H1 (cell line): ENCODE data around the gene SMLR1. TPM values are rescaled to one million over a fixed set of nuclear protein-coding genes. Genes with fewer than 3 reads are reported as not detected.
A peak's percentile ranks its signal among the peaks of the same experiment; 100 is the strongest.

ENCODE experiments used
- CTCF ChIA-PET: fragments of 300-600 bp; sonication (Branson Sonifier 250); formaldehyde crosslinking; loops from one replicate; lab custom pipeline; 2021; ENCODE audit not compliant: partially characterized antibody; lab: Charles Lee
- POLR2A ChIA-PET: fragments of 300-600 bp; sonication (Branson Sonifier 250); formaldehyde crosslinking; loops from one replicate; lab custom pipeline; 2021; ENCODE audit warnings: inconsistent platforms; ENCODE audit not compliant: partially characterized antibody; lab: Charles Lee
- DNase-seq, 2 experiments: peaks; one replicate each; pipeline versions ENCODE4 v3.0.0 to v3.0.0-alpha.2; 2010 to 2022; ENCODE audit warnings: low spot score in 2 of 2, low read depth in 1 of 2, mixed read lengths in 1 of 2
- FAIRE-seq: peaks from 2 replicates; lab custom pipeline; 2011; peaks lifted over from hg19 to GRCh38; lab: Jason Lieb, UNC
- H2AFZ ChIP-seq: 2 replicates; pipeline ENCODE4 v1.8.1; 2012; ENCODE audit warnings: low read length, inconsistent platforms
- H2AK5ac ChIP-seq: 2 replicates; pipeline ENCODE4 v1.6.1; 2013; ENCODE audit warnings: low read depth, low read length
- H2BK120ac ChIP-seq: replicated peaks from 2 replicates; pipeline ENCODE3; 2013; ENCODE audit warnings: low read depth, low read length, inconsistent platforms
- H2BK12ac ChIP-seq: 2 replicates; pipeline ENCODE4 v1.6.1; 2013; ENCODE audit warnings: low read depth, low read length
- H2BK15ac ChIP-seq: 2 replicates; pipeline ENCODE4 v1.6.1; 2013; ENCODE audit warnings: low read length
- H2BK20ac ChIP-seq: 2 replicates; pipeline ENCODE4 v1.6.1; 2013; ENCODE audit warnings: low read length
- H2BK5ac ChIP-seq: 2 replicates; pipeline ENCODE4 v1.6.1; 2013; ENCODE audit warnings: low read depth, low read length
- H3K14ac ChIP-seq: 2 replicates; pipeline ENCODE4 v1.6.1; 2013; ENCODE audit warnings: inconsistent platforms; ENCODE audit not compliant: insufficient read length
- H3K18ac ChIP-seq: 2 replicates; pipeline ENCODE4 v1.6.1; 2013; ENCODE audit warnings: low read length; ENCODE audit errors: extremely low read depth
- H3K23ac ChIP-seq: 2 replicates; pipeline ENCODE4 v1.6.1; 2013; ENCODE audit warnings: inconsistent platforms; ENCODE audit not compliant: insufficient read length
- H3K23me2 ChIP-seq: 2 replicates; pipeline ENCODE4 v1.6.1; 2013; ENCODE audit warnings: low read depth, low read length
- H3K27ac ChIP-seq: 2 replicates; pipeline ENCODE4 v1.6.1; 2011; ENCODE audit warnings: low read depth, low read length, inconsistent platforms
- H3K27me3 ChIP-seq, 4 experiments: replicated peaks in 1 of 4; 1 replicate in 1 of 4; 2 replicates in 3 of 4; pipeline versions ENCODE4 v1.6.1 to v1.8.1; 2011 to 2013; ENCODE audit warnings: low read length in 3 of 4, mild to moderate bottlenecking in 3 of 4, inconsistent platforms in 2 of 4, mixed read lengths in 2 of 4, moderate library complexity in 1 of 4; ENCODE audit not compliant: control insufficient read depth in 3 of 4, insufficient read depth in 3 of 4; ENCODE audit errors: extremely low read depth in 1 of 4
- H3K36me3 ChIP-seq, 4 experiments: 2 replicates each; pipeline versions ENCODE4 v1.6.1 to v1.8.1; 2011 to 2013; ENCODE audit warnings: mild to moderate bottlenecking in 4 of 4, low read length in 3 of 4, moderate library complexity in 2 of 4, control low read depth in 1 of 4, inconsistent platforms in 1 of 4; ENCODE audit not compliant: insufficient read depth in 4 of 4, control insufficient read depth in 2 of 4
- H3K4ac ChIP-seq: replicated peaks from 2 replicates; pipeline ENCODE3; 2013; ENCODE audit warnings: low read length, low read depth, mixed read lengths, inconsistent platforms; ENCODE audit not compliant: insufficient read length
- H3K4me1 ChIP-seq, 4 experiments: replicated peaks in 1 of 4; 1 replicate in 1 of 4; 2 replicates in 3 of 4; pipeline versions ENCODE4 v1.6.1 to v1.8.1; 2011 to 2013; ENCODE audit warnings: low read length in 3 of 4, inconsistent platforms in 2 of 4, mixed read lengths in 1 of 4; ENCODE audit not compliant: insufficient read depth in 4 of 4, control insufficient read depth in 3 of 4
- H3K4me2 ChIP-seq, 2 experiments: 2 replicates each; pipeline versions ENCODE4 v1.6.1 to v1.8.1; 2011 to 2013; ENCODE audit warnings: low read depth in 2 of 2, low read length in 2 of 2, control low read depth in 1 of 2, inconsistent platforms in 1 of 2, mild to moderate bottlenecking in 1 of 2; ENCODE audit not compliant: insufficient read depth in 1 of 2
- H3K4me3 ChIP-seq, 4 experiments: fragments of 200-600, 300-600 bp in 1 of 4; sonication (generic), shearing (Covaris generic), sonication (Bioruptor Twin) in 1 of 4; 2 replicates each; pipeline versions ENCODE4 v1.5.1 to v1.8.1; 2011 to 2016; ENCODE audit warnings: low read length in 4 of 4, low read depth in 3 of 4, control low read depth in 2 of 4, inconsistent platforms in 2 of 4, mild to moderate bottlenecking in 2 of 4, mixed read lengths in 1 of 4, moderate library complexity in 1 of 4; ENCODE audit not compliant: insufficient read depth in 2 of 4; ENCODE audit errors: extremely low read depth in 1 of 4
- H3K56ac ChIP-seq: replicated peaks from 2 replicates; pipeline ENCODE3; 2013; ENCODE audit warnings: low read depth, mild to moderate bottlenecking, mixed read lengths, low read length, inconsistent platforms; ENCODE audit not compliant: insufficient read length
- H3K79me1 ChIP-seq: 2 replicates; pipeline ENCODE4 v1.6.1; 2013; ENCODE audit warnings: low read depth, low read length, control low read depth
- H3K79me2 ChIP-seq, 2 experiments: 2 replicates each; pipeline versions ENCODE4 v1.6.1 to v1.8.1; 2012 to 2013; ENCODE audit warnings: low read length in 2 of 2, mild to moderate bottlenecking in 2 of 2, inconsistent platforms in 1 of 2; ENCODE audit not compliant: insufficient read depth in 2 of 2, control insufficient read depth in 1 of 2
- H3K9ac ChIP-seq, 4 experiments: replicated peaks in 1 of 4; 1 replicate in 1 of 4; 2 replicates in 3 of 4; pipeline versions ENCODE4 v1.6.1 to v1.8.1; 2011 to 2013; ENCODE audit warnings: low read depth in 3 of 4, low read length in 3 of 4, control low read depth in 2 of 4, mild to moderate bottlenecking in 2 of 4, moderate library complexity in 2 of 4, inconsistent platforms in 1 of 4; ENCODE audit errors: extremely low read depth in 1 of 4
- H3K9me3 ChIP-seq, 2 experiments: 2 replicates each; pipeline versions ENCODE4 v1.6.1 to v1.8.1; 2012 to 2013; ENCODE audit warnings: mild to moderate bottlenecking in 2 of 2, moderate library complexity in 2 of 2, control low read depth in 1 of 2, inconsistent platforms in 1 of 2, low read depth in 1 of 2, low read length in 1 of 2, mixed read lengths in 1 of 2; ENCODE audit not compliant: insufficient read depth in 2 of 2
- H4K20me1 ChIP-seq, 2 experiments: replicated peaks in 1 of 2; 2 replicates each; pipeline versions ENCODE3 to v1.8.1; 2011 to 2013; ENCODE audit warnings: inconsistent platforms in 2 of 2, low read length in 2 of 2, mild to moderate bottlenecking in 1 of 2; ENCODE audit not compliant: insufficient read depth in 2 of 2, control insufficient read depth in 1 of 2
- H4K5ac ChIP-seq: 2 replicates; pipeline ENCODE4 v1.6.1; 2013; ENCODE audit warnings: low read length, low read depth, mixed read lengths, inconsistent platforms; ENCODE audit not compliant: insufficient read length
- H4K8ac ChIP-seq: 2 replicates; pipeline ENCODE4 v1.8.0; 2013; ENCODE audit warnings: mild to moderate bottlenecking, moderate library complexity, low read length, inconsistent platforms; ENCODE audit not compliant: insufficient read depth; ENCODE audit errors: extremely low read depth
- H4K91ac ChIP-seq: replicated peaks from 2 replicates; pipeline ENCODE3; 2013; ENCODE audit warnings: low read length, mixed read lengths, inconsistent platforms; ENCODE audit not compliant: insufficient read length
- ATF2 ChIP-seq: IDR thresholded peaks from 2 replicates; pipeline ENCODE4 v1.6.1; 2012; ENCODE audit warnings: low read length, inconsistent platforms
- SP1 ChIP-seq: IDR thresholded peaks from 2 replicates; pipeline ENCODE4 v1.6.1; 2011; ENCODE audit warnings: low read depth, low read length
- TAF7 ChIP-seq: optimal IDR thresholded peaks from 2 replicates; pipeline ENCODE3; 2011; ENCODE audit warnings: low read depth, mild to moderate bottlenecking, inconsistent platforms, low read length, moderate library complexity, borderline replicate concordance
- polyA plus RNA-seq, 7 experiments: library from polyadenylated mRNA; depleted of rRNA in 3 of 7; stranded (reverse) in 5 of 7; unstranded in 2 of 7; fragments of >200 nt in 5 of 7; fragments of 200-250 nt in 2 of 7; gene quantifications; 1 replicate in 5 of 7; 2 replicates in 1 of 7; 4 replicates in 1 of 7; pipeline versions ENCODE4 v1.2.1 to v1.2.3, GENCODE V29; 2011 to 2013; ENCODE audit warnings: missing spikeins in 2 of 7, mixed read lengths in 2 of 7
- total RNA-seq: library from RNA; stranded (reverse); fragmentation: NEBNext Ultra II Directional; extraction: Animal tissue kit (Norgen Biotek cat#: 25700); gene quantifications from 2 replicates; pipeline ENCODE4 v1.2.1, GENCODE V29; 2021
- TF ChIP-seq, protein P1 (sequence below): IDR thresholded peaks from 2 replicates; pipeline ENCODE4 v1.6.1; 2012; ENCODE audit warnings: inconsistent platforms

Gene SMLR1
- total and polyA plus RNA-seq, 2 of the 8 experiments (the other 6 are each of a cell fraction or from before 2014, with no cell fraction given), result not detected

GRCh38 chr6:130796313-130796905, 30.8 kb upstream of the SMLR1 start:
- H3K4me3 ChIP-seq, result no peak overlapping the region
- H3K36me3 ChIP-seq, result no peaks in the 10 kb centered on the region; a peak in 2 of 8 replicates
- H3K9ac ChIP-seq, result no peak overlapping the region
- no peaks in the 10 kb centered on the region for H3K79me2 ChIP-seq
- H4K20me1 ChIP-seq, result no peaks in the 10 kb centered on the region
- no peak overlapping the region for H3K56ac ChIP-seq
- H3K79me1 ChIP-seq, result no peaks in the 10 kb centered on the region
- no peak overlapping the region for H3K18ac ChIP-seq
- H3K23ac ChIP-seq, result no peak overlapping the region
- H2BK20ac ChIP-seq, result no peak overlapping the region
- no peak overlapping the region for H3K27ac ChIP-seq
- TF ChIP-seq TAF7 (no peak), SP1 (no peak), ATF2 (no peak)
- TF ChIP-seq, protein P1, sequence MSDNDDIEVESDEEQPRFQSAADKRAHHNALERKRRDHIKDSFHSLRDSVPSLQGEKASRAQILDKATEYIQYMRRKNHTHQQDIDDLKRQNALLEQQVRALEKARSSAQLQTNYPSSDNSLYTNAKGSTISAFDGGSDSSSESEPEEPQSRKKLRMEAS, result no peak
- no peak overlapping the region for H2AK5ac ChIP-seq
- peaks cover 0 to 6% (median 3%) of the 10 kb centered on the region in 4 experiments; a peak in 2 of 7 replicates for H3K4me1 ChIP-seq
- no peak overlapping the region for H4K8ac ChIP-seq
- no peak overlapping the region for H3K4ac ChIP-seq
- no peak overlapping the region for H2BK15ac ChIP-seq
- no peak overlapping the region for H2BK12ac ChIP-seq
- H3K27me3 ChIP-seq, result peaks cover 0 to 1% (median 0%) of the 10 kb centered on the region in 4 experiments; a peak in 1 of 7 replicates
- POLR2A ChIA-PET, result no interaction called here
- FAIRE-seq, result no peak
- H4K5ac ChIP-seq, result no peak overlapping the region
- no peak overlapping the region for H2BK5ac ChIP-seq
- H4K91ac ChIP-seq, result peak overlapping the region; percentile 66
- no peaks in the 10 kb centered on the region; the same call in 1 of the 2 replicates for H3K23me2 ChIP-seq
- H2BK120ac ChIP-seq, result no peak overlapping the region
- no peak for DNase-seq
- peaks cover 0 to 5% of the 10 kb centered on the region in 2 experiments; a peak in 3 of 4 replicates for H3K9me3 ChIP-seq
- CTCF ChIA-PET, result interaction anchor here (0.5 kb wide), 1 partner anchor 894 kb away, joined by 3 read pairs; no protein-coding TSS in a partner anchor
- H2AFZ ChIP-seq, result no peak overlapping the region
- no peak overlapping the region for H3K14ac ChIP-seq
- no peak overlapping the region for H3K4me2 ChIP-seq
